GM20000 (cell line): Measurements from ENCODE around the gene ELFN2.

Experiments used
- DNase-seq: peaks from one replicate; pipeline ENCODE4 v3.0.0; 2012; ENCODE audit warnings: low spot score
- CTCF ChIP-seq: IDR thresholded peaks from 2 replicates; pipeline ENCODE4 v1.5.1; 2012; ENCODE audit warnings: mild to moderate bottlenecking, control low read depth; ENCODE audit errors: extremely low read depth, missing control alignments

The ELFN2 gene

GRCh38 chr22:37442135-37442534, 14.9 kb upstream of the ELFN2 start:
- TF ChIP-seq CTCF, result no peak
- DNase-seq, result no peak

- DNase-seq, result no peak
- TF ChIP-seq CTCF, result no peak
Observed at GRCh38 chr22:37440875-37441274, 13.6 kb upstream of the ELFN2 start.

DNA sequence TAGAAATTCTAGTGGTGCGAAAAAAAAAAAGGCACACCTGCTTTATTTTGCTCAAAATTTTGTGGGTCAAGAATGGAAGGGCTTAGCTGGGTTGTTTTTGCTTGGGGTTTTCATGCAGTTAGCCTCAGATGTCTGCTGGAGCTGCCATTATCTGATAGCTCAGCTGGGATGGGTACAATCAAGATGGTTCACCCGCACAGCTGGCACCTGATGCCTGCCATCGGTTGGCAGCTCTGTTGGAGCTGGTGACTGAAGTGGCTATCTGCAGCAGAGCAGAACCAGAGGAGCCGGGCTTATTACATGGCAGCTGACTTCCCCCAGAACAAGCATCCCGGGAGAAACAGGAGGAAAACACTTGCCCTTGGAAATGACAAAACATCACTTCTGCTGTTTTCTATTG, 12.1 kb upstream of the ELFN2 start:
- DNase-seq, result no peak
- no peak for TF ChIP-seq CTCF

DNA sequence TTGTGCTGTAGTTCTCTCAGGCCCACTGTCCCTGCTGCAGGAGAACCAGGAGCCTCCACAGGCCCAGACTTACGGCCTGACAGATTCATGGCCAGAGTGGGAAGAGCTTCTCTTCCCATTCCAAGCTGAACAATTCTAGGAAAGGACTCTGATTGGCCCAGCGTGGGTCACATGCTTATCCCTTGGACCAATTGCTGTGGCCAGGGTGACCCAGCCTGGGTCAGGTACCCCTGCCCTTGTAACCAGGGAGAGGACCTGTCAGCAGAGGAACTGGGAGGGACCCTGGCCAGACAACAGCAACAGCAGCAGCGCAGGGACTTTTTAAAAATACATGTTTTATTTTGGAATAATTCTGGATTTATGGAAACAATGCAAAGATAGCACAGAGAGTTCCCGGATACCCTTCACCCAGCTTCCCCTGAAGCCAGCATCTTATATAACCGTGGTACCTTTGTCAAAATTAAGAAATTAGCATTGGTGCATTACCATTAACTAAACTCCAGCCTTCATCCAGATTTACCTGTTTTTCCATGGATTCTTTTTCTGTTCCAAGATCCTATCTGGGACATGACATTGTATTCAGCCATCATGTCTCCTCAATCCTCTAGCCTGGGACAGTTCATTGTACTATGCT, 8.8 kb upstream of the ELFN2 start:
- TF ChIP-seq CTCF, result no peak
- no peak for DNase-seq

DNA sequence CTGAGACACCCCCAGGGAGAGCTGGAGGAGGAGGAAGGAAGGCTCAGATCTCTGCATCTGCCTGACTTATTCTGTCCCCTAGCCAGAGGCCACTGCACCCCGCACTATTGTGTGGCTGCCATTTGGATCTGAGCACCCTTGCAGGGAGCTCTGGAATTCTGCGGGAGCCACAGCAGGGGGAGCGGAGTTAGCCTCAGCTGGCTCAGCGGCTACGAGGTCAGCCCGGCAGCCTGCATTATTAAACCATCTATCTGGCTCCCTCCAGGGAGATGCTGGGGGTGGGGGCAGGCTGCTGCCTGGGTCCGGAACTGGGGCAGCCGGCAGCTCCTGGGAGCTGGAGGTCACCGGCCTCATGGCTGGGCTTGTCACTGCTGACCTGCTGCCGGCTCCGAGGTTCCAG, 6.5 kb upstream of the ELFN2 start:
- TF ChIP-seq CTCF, result no peak
- DNase-seq, result no peak

DNA sequence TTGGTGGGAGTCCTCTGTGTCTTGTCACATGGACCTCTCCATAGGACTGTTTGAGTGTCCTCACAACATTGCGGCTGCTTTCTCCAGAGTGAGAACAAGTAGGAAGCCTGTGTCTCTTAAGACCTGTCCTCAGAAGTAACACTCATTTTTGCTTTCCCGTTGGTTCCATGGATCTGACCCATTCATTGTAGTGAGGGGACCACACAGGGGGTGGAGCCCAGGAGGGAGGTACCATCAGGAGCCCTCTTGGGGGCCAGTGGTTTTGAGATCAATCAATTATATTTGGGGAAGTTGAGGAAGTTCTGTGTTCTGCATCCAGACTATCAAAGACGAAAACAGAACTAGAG, 5.4 kb upstream of the ELFN2 start:
- no peak for DNase-seq
- no peak for TF ChIP-seq CTCF

DNA sequence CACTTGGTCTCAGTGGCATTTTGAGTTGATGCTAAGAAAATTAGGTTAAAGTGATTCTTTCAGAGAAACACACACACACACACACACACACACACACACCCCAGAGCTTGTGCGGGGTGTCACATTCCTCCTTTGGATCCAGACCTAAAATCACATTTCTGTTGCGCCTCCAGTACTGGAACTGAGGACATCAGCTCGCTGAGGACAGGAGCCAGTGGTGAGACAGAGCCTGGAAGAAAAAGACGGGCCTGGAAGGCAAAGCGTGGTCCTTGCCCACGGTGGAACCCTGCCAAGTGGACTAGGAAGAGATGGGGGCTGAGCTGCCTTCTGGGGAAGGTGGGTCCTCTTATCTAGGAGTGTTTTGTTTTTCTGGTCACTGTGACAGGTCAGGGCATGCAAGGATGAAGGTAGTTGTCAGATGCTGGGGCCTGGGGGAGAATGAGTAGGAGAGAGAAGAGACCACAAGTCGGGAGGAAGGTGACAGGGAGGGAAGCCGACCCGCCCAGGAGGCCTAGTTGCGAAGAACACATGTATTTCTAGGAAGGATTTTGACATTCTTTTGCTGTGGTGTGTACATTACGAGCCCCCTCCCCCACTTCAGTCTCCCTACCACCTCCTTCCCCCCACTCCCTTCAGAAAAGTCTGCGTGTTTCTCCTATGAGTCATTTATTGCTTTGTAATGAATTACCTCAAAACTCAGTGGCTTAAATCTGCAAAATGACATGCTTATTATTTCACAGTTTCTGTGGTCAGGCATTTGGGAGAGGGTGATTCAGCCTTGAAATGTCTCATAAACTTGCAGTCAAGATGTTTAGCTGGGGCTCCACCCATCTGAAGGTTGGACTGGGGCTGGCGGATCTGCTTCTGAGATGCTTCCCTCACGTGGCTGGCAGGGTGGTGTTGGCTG, 4.8 kb upstream of the ELFN2 start:
- no peak for TF ChIP-seq CTCF

More for the DNA sequence above, 4.8 kb upstream of the ELFN2 start:
- DNase-seq, result no peak
